Measurements from ENCODE around the gene ST6GALNAC2.

The ST6GALNAC2 gene

DNA sequence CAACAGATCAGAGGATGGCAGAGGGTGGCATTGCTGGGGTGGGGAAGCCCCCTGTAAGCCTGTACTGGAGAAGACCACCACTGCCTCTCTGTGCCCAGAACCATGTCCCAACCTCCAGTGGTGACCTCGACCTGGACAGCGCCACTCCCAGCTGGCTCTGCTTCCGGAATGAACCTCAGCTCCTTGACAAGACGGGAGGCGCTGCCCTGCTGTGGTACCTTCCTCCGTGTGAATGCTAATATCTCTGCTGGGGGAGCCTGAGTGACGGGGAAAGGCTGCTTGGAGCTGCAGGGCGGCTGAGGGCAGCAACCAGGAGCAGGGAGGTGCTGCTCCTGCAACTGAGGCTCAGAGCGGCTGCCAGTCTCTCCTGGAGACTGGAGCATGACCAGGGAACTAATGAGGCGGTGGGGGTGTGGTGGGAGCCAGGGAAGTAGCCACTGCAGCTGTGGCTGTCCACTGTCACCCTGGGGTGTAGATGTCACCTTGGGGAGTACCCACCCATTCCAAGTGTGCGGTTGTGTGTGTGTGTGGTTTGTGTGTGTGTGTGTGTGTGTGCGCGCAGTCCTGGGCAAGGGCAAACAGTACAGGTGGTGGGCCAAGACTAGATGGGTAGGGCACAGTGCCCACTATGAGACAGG is 39.6 kb downstream of the ST6GALNAC2 start:
- no peaks in the 10 kb centered on the region for H3K9me3 ChIP-seq (ENCODE audit: insufficient read depth, low read depth, low read length)
- no peak overlapping the region for H3K4me3 ChIP-seq (ENCODE audit: low read depth, low read length)
- DNase-seq = no peak
- no peaks in the 10 kb centered on the region for H3K36me3 ChIP-seq (ENCODE audit: control insufficient read depth in 1 of 2, insufficient read depth in 2 of 2, low read length in 2 of 2)
- H2BK5ac ChIP-seq (ENCODE audit: low read depth, low read length, poor library complexity) = no peak overlapping the region
- H3K27ac ChIP-seq (ENCODE audit: low read depth, low read length) = no peak overlapping the region
- H3K4ac ChIP-seq (ENCODE audit: low read depth, low read length) = no peak overlapping the region
- H3K79me1 ChIP-seq (ENCODE audit: low read length) = no peaks in the 10 kb centered on the region
- no peak overlapping the region for H3K9ac ChIP-seq (ENCODE audit: low read length)
- H3K4me2 ChIP-seq (ENCODE audit: low read length) = no peak overlapping the region
- peaks cover 22 to 24% of the 10 kb centered on the region in 2 experiments for H3K4me1 ChIP-seq (ENCODE audit: control insufficient read depth in 1 of 2, insufficient read depth in 2 of 2, low read length in 2 of 2)
- no peak overlapping the region for H2BK120ac ChIP-seq (ENCODE audit: insufficient read depth, low read length, poor library complexity)
- H4K91ac ChIP-seq (ENCODE audit: low read depth, low read length) = no peak overlapping the region
- H3K27me3 ChIP-seq (ENCODE audit: insufficient read depth, low read length) = no peaks in the 10 kb centered on the region
- H2BK12ac ChIP-seq (ENCODE audit: low read length) = no peak overlapping the region
- H3K14ac ChIP-seq (ENCODE audit: low read length) = no peak overlapping the region
- no peak overlapping the region for H3K23ac ChIP-seq (ENCODE audit: low read length)
- H3K79me2 ChIP-seq (ENCODE audit: control insufficient read depth, insufficient read depth, low read length, poor library complexity) = no peaks in the 10 kb centered on the region
- no CpG with 5 or more reads among the region's 13 CpGs for WGBS (ENCODE audit: extremely low coverage, insufficient coverage, insufficient read length)
- no peak overlapping the region for H2AFZ ChIP-seq (ENCODE audit: insufficient read depth, low read length, poor library complexity)
- H4K12ac ChIP-seq (ENCODE audit: low read depth, low read length) = no peak overlapping the region
- no peak overlapping the region for H2AK5ac ChIP-seq (ENCODE audit: low read length)
- no peak overlapping the region for H3K18ac ChIP-seq (ENCODE audit: low read length)
- H4K8ac ChIP-seq (ENCODE audit: low read depth, low read length) = no peak overlapping the region

- Histone ChIP-seq H3K36me3 (ENCODE audit: control insufficient read depth in 1 of 2, insufficient read depth in 2 of 2, low read length in 2 of 2) (no peaks in the 10 kb centered on the region), H3K4ac (ENCODE audit: low read depth, low read length) (no peak overlapping the region), H3K4me3 (ENCODE audit: low read depth, low read length) (no peak overlapping the region)
These were observed 40.9 kb downstream of the ST6GALNAC2 start for GRCh38 chr17:76544546-76545365.

DNA sequence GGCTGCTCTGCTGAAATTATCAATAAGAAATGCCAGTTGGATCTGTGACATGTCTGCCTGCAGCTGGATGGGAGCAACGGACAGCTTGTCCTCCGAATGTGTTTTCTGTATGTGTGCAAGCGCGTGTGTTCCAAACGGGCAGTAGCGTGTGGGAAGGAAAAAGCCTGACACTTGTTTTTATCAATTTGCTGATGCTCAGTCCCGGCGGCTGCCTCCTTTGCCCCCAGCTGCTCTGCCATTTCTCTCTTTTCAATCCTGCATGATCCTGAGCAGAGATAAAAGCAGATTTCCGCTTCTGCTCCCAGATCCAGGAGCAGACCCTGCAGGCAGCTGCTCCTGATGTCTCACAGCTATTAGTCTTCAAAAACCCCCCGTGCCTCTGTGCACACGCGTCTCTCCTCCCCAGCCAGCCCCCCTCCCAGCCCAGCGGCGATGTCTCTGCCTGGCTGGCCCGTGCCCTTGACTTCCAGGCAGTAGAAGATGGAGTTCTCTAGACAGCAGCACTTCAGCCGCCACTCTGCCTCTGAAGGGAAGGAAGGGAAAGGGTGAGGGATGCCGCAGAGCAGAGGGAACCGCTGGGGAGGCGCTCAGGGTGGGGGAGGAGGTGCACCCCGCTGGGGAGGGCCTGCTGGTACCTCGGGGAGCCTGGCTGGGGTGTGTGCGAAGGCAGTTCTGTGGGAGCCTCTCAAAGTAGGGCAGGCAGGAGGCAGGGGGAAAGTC is 41.7 kb downstream of the ST6GALNAC2 start:
- no peak overlapping the region for H2AK5ac ChIP-seq (ENCODE audit: low read length)
- no CpG with 5 or more reads among the region's 22 CpGs for WGBS (ENCODE audit: extremely low coverage, insufficient coverage, insufficient read length)
- no peak overlapping the region for H2BK120ac ChIP-seq (ENCODE audit: insufficient read depth, low read length, poor library complexity)
- H4K8ac ChIP-seq (ENCODE audit: low read depth, low read length) = no peak overlapping the region
- no peak overlapping the region for H4K12ac ChIP-seq (ENCODE audit: low read depth, low read length)
- no peak overlapping the region for H3K9ac ChIP-seq (ENCODE audit: low read length)
- H3K23ac ChIP-seq (ENCODE audit: low read length) = no peak overlapping the region
- peaks cover 2% of the 10 kb centered on the region for H3K79me2 ChIP-seq (ENCODE audit: control insufficient read depth, insufficient read depth, low read length, poor library complexity)
- no peak overlapping the region for H4K91ac ChIP-seq (ENCODE audit: low read depth, low read length)
- H3K27me3 ChIP-seq (ENCODE audit: insufficient read depth, low read length) = peaks cover 5% of the 10 kb centered on the region
- no peak overlapping the region for H2BK5ac ChIP-seq (ENCODE audit: low read depth, low read length, poor library complexity)
- peak overlapping the region; percentile 5 for H3K4me2 ChIP-seq (ENCODE audit: low read length)
- no peaks in the 10 kb centered on the region for H3K36me3 ChIP-seq (ENCODE audit: control insufficient read depth in 1 of 2, insufficient read depth in 2 of 2, low read length in 2 of 2)
- DNase-seq = no peak
- peaks cover 24 to 28% of the 10 kb centered on the region in 2 experiments for H3K4me1 ChIP-seq (ENCODE audit: control insufficient read depth in 1 of 2, insufficient read depth in 2 of 2, low read length in 2 of 2)
- no peak overlapping the region for H3K18ac ChIP-seq (ENCODE audit: low read length)
- H3K79me1 ChIP-seq (ENCODE audit: low read length) = peaks cover 2% of the 10 kb centered on the region
- no peak overlapping the region for H3K4me3 ChIP-seq (ENCODE audit: low read depth, low read length)
- H2BK12ac ChIP-seq (ENCODE audit: low read length) = no peak overlapping the region
- H3K4ac ChIP-seq (ENCODE audit: low read depth, low read length) = no peak overlapping the region
- no peak overlapping the region for H3K27ac ChIP-seq (ENCODE audit: low read depth, low read length)
- no peak overlapping the region for H3K14ac ChIP-seq (ENCODE audit: low read length)
- no peaks in the 10 kb centered on the region for H3K9me3 ChIP-seq (ENCODE audit: insufficient read depth, low read depth, low read length)
- H2AFZ ChIP-seq (ENCODE audit: insufficient read depth, low read length, poor library complexity) = no peak overlapping the region

More at GRCh38 chr17:76544546-76545365, 40.9 kb downstream of the ST6GALNAC2 start:
- Histone ChIP-seq H3K27ac (ENCODE audit: low read depth, low read length) (no peak overlapping the region), H2BK12ac (ENCODE audit: low read length) (no peak overlapping the region), H3K9me3 (ENCODE audit: insufficient read depth, low read depth, low read length) (no peaks in the 10 kb centered on the region), H4K12ac (ENCODE audit: low read depth, low read length) (no peak overlapping the region), H2BK120ac (ENCODE audit: insufficient read depth, low read length, poor library complexity) (no peak overlapping the region), H2AK5ac (ENCODE audit: low read length) (no peak overlapping the region), H2BK5ac (ENCODE audit: low read depth, low read length, poor library complexity) (no peak overlapping the region), H3K14ac (ENCODE audit: low read length) (no peak overlapping the region), H3K23ac (ENCODE audit: low read length) (no peak overlapping the region), H3K18ac (ENCODE audit: low read length) (no peak overlapping the region), H2AFZ (ENCODE audit: insufficient read depth, low read length, poor library complexity) (no peak overlapping the region), H3K79me2 (ENCODE audit: control insufficient read depth, insufficient read depth, low read length, poor library complexity) (peaks cover 2% of the 10 kb centered on the region), H4K91ac (ENCODE audit: low read depth, low read length) (no peak overlapping the region), H4K8ac (ENCODE audit: low read depth, low read length) (no peak overlapping the region), H3K79me1 (ENCODE audit: low read length) (peaks cover 2% of the 10 kb centered on the region), H3K27me3 (ENCODE audit: insufficient read depth, low read length) (no peaks in the 10 kb centered on the region), H3K4me1 (ENCODE audit: control insufficient read depth in 1 of 2, insufficient read depth in 2 of 2, low read length in 2 of 2) (peaks cover 24 to 28% of the 10 kb centered on the region in 2 experiments), H3K9ac (ENCODE audit: low read length) (no peak overlapping the region), H3K4me2 (ENCODE audit: low read length) (peak overlapping the region; percentile 5)
- WGBS (ENCODE audit: extremely low coverage, insufficient coverage, insufficient read length) = no CpG with 5 or more reads among the region's 24 CpGs
- DNase-seq = no peak

DNA sequence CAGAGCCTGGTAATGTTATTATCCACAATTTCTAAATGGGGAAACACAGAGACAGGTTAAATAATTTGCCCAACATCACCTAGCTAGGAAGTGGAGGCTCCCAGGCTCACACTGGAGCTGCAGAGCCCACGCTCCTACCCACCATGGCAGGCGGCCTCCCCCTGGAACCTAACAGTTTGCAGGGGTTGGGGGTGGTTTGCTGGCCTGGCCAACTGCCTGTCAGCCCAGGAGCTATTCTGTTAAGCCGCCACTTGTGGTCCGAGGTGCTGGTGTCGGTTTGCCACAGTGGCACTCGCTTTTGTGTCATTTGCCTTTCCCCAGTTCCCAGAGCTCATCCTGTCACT is 42.2 kb downstream of the ST6GALNAC2 start:
- no peak overlapping the region for H2BK12ac ChIP-seq (ENCODE audit: low read length)
- H2BK5ac ChIP-seq (ENCODE audit: low read depth, low read length, poor library complexity) = no peak overlapping the region
- H3K9ac ChIP-seq (ENCODE audit: low read length) = no peak overlapping the region
- no peak for DNase-seq
- no peak overlapping the region for H3K4me3 ChIP-seq (ENCODE audit: low read depth, low read length)
- H3K4me1 ChIP-seq (ENCODE audit: control insufficient read depth in 1 of 2, insufficient read depth in 2 of 2, low read length in 2 of 2) = peaks cover 24 to 28% of the 10 kb centered on the region in 2 experiments
- H3K27me3 ChIP-seq (ENCODE audit: insufficient read depth, low read length) = peaks cover 10% of the 10 kb centered on the region
- peaks cover 2% of the 10 kb centered on the region for H3K79me1 ChIP-seq (ENCODE audit: low read length)
- H3K27ac ChIP-seq (ENCODE audit: low read depth, low read length) = no peak overlapping the region
- H2AFZ ChIP-seq (ENCODE audit: insufficient read depth, low read length, poor library complexity) = no peak overlapping the region
- no peak overlapping the region for H4K91ac ChIP-seq (ENCODE audit: low read depth, low read length)
- peaks cover 2% of the 10 kb centered on the region for H3K79me2 ChIP-seq (ENCODE audit: control insufficient read depth, insufficient read depth, low read length, poor library complexity)
- no peak overlapping the region for H4K12ac ChIP-seq (ENCODE audit: low read depth, low read length)
- no peak overlapping the region for H2BK120ac ChIP-seq (ENCODE audit: insufficient read depth, low read length, poor library complexity)
- no peak overlapping the region for H4K8ac ChIP-seq (ENCODE audit: low read depth, low read length)
- H3K4me2 ChIP-seq (ENCODE audit: low read length) = no peak overlapping the region
- H3K36me3 ChIP-seq (ENCODE audit: control insufficient read depth in 1 of 2, insufficient read depth in 2 of 2, low read length in 2 of 2) = no peaks in the 10 kb centered on the region
- no peak overlapping the region for H3K23ac ChIP-seq (ENCODE audit: low read length)
- H3K18ac ChIP-seq (ENCODE audit: low read length) = no peak overlapping the region
- H3K9me3 ChIP-seq (ENCODE audit: insufficient read depth, low read depth, low read length) = no peaks in the 10 kb centered on the region
- whole genome bisulfite sequencing (ENCODE audit: extremely low coverage, insufficient coverage, insufficient read length) = no CpG with 5 or more reads among the region's 6 CpGs
- H3K4ac ChIP-seq (ENCODE audit: low read depth, low read length) = no peak overlapping the region
- no peak overlapping the region for H3K14ac ChIP-seq (ENCODE audit: low read length)
- H2AK5ac ChIP-seq (ENCODE audit: low read length) = no peak overlapping the region
